Measurements from ENCODE around the gene TDRD9.

Gene TDRD9

DNA sequence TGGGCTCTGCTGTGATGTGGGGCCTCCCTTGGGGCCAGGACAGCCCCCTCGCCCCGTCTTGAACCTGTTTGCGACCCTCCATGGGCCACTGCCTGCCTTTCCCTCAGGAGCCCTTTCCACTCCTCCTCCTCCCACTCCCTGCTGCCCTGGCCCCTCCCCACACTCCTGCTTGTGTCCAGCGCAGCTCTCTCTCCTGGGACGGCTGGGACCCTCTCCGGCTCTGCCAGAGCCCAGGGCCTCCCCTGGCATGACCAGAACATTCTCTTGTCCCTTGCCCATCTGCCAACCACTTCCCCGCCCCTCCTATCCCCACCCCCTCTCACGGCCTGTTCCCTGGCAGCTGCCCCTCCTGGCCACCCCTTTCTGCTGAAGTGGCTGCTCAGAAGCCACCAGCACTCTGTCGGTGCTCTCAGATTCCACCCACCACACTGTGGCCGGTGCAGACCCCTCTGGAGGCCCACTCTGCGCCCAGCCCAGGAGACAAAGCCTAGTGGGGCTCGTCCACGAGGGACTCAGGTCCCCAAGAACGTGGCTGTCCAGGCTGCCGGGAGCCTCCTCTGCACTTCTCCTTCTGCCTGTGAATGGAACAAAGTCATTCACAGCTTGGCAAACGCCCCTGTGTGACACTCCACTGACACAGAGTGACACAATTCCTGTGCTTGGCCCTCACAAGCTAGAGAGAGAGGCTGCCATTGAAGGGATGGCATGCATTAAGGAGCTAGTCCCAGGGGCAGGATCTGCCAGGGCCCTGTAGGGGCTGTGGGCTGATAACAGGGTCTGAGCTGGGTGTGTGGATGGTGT lies 158.6 kb downstream of the TDRD9 start:
- TF ChIP-seq ZFX (IDR thresholded peaks at IDR 0.05; ENCODE audit: borderline replicate concordance) (no peak), CTCF (IDR thresholded peaks at IDR 0.05) (no peak)
- no peak overlapping the region for H3K27ac ChIP-seq

DNA sequence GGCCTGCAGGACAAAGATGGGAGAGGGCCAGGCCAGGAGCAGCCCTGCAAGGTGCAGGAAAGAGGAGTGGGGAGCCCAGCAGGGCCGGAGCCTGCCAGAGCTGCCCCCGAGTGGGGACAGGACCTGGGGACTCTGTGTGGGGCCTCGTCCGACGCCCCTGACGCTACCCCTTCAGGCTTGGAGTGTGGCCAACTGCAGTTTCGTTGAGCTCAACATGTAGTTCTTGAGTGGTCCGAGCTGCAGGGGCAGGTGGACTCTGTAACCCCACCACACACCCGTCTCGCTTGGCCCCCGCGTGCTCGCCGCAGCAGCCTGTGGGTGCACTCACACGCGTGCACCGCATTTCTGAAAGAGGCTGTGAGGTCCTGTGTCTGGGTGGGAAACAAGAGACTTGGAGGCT lies 159.2 kb downstream of the TDRD9 start:
- TF ChIP-seq ZFX (IDR thresholded peaks at IDR 0.05; ENCODE audit: borderline replicate concordance) (no peak), CTCF (IDR thresholded peaks at IDR 0.05) (no peak)

GRCh38 chr14:104087981-104088850 lies 160.0 kb downstream of the TDRD9 start:
- no peak for TF ChIP-seq ZFX (IDR thresholded peaks at IDR 0.05; ENCODE audit: borderline replicate concordance)
- no peak for TF ChIP-seq CTCF (IDR thresholded peaks at IDR 0.05)
- H3K27ac ChIP-seq = no peak overlapping the region

More for the DNA sequence above, 159.2 kb downstream of the TDRD9 start:
- H3K27ac ChIP-seq = no peak overlapping the region

- TF ChIP-seq CTCF (IDR thresholded peaks at IDR 0.05) (no peak), ZFX (IDR thresholded peaks at IDR 0.05; ENCODE audit: borderline replicate concordance) (no peak)
These were observed 162.0 kb downstream of the TDRD9 start for GRCh38 chr14:104090071-104090748.

DNA sequence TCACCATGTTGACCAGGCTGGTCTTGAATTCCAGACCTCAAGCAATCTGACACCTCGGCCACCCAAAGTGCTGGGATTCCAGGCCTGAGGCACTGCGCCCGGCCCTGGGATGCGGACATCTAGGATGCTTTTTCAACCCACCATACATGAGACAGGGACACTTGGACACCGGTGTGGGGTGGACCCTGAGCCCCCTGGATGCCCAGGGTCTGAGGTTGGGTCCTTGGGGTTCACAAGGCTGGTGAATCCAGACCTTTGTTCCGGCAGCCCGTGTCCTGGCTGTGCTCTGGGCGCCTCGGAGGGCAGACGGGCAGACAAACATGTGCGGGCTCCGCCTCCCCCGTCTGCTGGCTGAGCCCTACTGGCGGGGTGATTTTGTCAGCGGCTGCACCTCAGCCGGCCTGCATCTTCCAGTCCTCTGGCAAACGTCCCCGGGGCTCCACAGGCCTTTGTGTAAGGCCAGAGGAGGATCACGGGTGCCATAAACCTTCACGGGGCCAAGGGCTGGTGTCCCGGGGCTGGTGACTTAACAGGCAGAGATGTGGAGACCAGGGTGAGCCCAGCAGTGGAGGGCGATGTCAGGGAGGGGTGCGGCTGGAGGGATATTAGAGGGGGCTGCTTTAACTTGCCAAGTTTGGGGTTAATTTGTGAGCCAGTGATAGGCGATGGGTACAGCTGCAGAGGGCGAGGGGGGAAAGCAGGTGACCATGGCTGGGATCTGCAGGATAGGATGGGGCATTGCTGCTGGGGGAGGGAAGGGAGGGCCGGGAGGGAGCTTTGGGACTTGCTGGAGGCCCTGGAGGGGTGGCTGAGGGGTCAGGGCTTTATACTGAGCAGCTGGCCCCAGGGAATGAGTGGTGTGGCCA lies 163.0 kb downstream of the TDRD9 start:
- no peak for TF ChIP-seq ZFX (IDR thresholded peaks at IDR 0.05; ENCODE audit: borderline replicate concordance)

More at GRCh38 chr14:104090071-104090748, 162.0 kb downstream of the TDRD9 start:
- H3K27ac ChIP-seq = no peak overlapping the region

GRCh38 chr14:104091927-104092771 lies 163.9 kb downstream of the TDRD9 start:
- TF ChIP-seq CTCF (IDR thresholded peaks at IDR 0.05) (no peak), ZFX (IDR thresholded peaks at IDR 0.05; ENCODE audit: borderline replicate concordance) (no peak)
- H3K27ac ChIP-seq = no peak overlapping the region

More for the DNA sequence above, 163.0 kb downstream of the TDRD9 start:
- no peak overlapping the region for H3K27ac ChIP-seq
